ENCODE measurements around the gene ADGRD2.

ADGRD2 gene

DNA sequence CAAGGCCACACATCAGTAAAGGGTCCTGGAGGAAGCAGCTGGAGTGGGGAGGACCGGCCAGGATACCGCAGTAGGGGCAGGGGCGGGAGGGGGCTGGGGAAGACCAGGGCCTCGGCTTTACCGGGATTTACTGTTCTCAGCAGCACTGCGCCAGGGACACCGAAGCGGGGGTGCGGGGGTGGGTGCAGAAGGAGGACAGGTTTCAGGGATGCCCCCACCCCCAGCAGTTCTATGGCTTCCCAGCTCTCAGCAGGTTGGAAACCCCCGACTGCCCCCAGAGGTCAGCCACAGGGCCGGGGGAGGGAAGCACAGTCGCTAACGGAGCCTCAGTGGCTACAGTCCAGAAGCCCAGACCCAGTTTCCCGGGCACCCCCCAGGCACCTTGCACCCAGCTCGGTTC lies 35.7 kb downstream of the ADGRD2 start:
- TF ChIP-seq FOXP2 (optimal IDR thresholded peaks at IDR 0.05; ENCODE audit: borderline replicate concordance, extremely low read depth, extremely low read length, insufficient read depth) (no peak), POLR2AphosphoS5 (IDR thresholded peaks at IDR 0.05; ENCODE audit: low read depth, low read length) (no peak), SIN3A (IDR thresholded peaks at IDR 0.05; ENCODE audit: borderline replicate concordance, insufficient read depth, low read length) (no peak), TAF1 (IDR thresholded peaks at IDR 0.05; ENCODE audit: borderline replicate concordance, insufficient read depth, low read length) (no peak)
- TF ChIP-seq, protein P1, sequence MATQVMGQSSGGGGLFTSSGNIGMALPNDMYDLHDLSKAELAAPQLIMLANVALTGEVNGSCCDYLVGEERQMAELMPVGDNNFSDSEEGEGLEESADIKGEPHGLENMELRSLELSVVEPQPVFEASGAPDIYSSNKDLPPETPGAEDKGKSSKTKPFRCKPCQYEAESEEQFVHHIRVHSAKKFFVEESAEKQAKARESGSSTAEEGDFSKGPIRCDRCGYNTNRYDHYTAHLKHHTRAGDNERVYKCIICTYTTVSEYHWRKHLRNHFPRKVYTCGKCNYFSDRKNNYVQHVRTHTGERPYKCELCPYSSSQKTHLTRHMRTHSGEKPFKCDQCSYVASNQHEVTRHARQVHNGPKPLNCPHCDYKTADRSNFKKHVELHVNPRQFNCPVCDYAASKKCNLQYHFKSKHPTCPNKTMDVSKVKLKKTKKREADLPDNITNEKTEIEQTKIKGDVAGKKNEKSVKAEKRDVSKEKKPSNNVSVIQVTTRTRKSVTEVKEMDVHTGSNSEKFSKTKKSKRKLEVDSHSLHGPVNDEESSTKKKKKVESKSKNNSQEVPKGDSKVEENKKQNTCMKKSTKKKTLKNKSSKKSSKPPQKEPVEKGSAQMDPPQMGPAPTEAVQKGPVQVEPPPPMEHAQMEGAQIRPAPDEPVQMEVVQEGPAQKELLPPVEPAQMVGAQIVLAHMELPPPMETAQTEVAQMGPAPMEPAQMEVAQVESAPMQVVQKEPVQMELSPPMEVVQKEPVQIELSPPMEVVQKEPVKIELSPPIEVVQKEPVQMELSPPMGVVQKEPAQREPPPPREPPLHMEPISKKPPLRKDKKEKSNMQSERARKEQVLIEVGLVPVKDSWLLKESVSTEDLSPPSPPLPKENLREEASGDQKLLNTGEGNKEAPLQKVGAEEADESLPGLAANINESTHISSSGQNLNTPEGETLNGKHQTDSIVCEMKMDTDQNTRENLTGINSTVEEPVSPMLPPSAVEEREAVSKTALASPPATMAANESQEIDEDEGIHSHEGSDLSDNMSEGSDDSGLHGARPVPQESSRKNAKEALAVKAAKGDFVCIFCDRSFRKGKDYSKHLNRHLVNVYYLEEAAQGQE (IDR thresholded peaks at IDR 0.05; ENCODE audit: insufficient read depth in 1 of 2, low read depth in 2 of 2, low read length in 2 of 2), result no peak

DNA sequence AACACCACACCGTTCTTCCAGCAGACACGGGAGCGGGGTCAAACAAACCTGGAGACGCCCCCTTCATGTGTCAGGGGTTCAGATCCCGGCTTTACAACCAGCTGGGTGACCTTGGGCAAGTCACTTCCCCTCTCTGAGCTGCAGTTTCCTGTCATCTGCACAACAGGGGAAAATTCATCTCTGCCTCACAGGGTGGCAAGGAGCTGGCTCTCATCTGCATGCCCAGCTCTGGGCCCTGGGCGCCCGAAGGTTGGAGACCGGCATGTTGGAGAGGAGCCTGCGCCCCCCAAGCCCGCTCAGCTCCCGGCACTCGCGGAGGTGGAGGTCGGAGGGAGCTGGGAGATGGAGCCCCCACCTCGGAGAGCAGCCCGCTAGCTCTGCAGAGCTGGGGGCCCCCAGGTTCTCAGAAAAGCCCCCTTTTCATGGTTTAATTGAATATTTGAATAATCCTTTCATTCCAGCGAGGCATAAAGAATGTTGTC lies 36.6 kb downstream of the ADGRD2 start:
- no peak for TF ChIP-seq FOXP2 (optimal IDR thresholded peaks at IDR 0.05; ENCODE audit: borderline replicate concordance, extremely low read depth, extremely low read length, insufficient read depth)
- TF ChIP-seq TAF1 (IDR thresholded peaks at IDR 0.05; ENCODE audit: borderline replicate concordance, insufficient read depth, low read length), result no peak
- TF ChIP-seq POLR2AphosphoS5 (IDR thresholded peaks at IDR 0.05; ENCODE audit: low read depth, low read length), result no peak
- no peak for TF ChIP-seq SIN3A (IDR thresholded peaks at IDR 0.05; ENCODE audit: borderline replicate concordance, insufficient read depth, low read length)
- TF ChIP-seq, protein P1 (IDR thresholded peaks at IDR 0.05; ENCODE audit: insufficient read depth in 1 of 2, low read depth in 2 of 2, low read length in 2 of 2), result no peak

DNA sequence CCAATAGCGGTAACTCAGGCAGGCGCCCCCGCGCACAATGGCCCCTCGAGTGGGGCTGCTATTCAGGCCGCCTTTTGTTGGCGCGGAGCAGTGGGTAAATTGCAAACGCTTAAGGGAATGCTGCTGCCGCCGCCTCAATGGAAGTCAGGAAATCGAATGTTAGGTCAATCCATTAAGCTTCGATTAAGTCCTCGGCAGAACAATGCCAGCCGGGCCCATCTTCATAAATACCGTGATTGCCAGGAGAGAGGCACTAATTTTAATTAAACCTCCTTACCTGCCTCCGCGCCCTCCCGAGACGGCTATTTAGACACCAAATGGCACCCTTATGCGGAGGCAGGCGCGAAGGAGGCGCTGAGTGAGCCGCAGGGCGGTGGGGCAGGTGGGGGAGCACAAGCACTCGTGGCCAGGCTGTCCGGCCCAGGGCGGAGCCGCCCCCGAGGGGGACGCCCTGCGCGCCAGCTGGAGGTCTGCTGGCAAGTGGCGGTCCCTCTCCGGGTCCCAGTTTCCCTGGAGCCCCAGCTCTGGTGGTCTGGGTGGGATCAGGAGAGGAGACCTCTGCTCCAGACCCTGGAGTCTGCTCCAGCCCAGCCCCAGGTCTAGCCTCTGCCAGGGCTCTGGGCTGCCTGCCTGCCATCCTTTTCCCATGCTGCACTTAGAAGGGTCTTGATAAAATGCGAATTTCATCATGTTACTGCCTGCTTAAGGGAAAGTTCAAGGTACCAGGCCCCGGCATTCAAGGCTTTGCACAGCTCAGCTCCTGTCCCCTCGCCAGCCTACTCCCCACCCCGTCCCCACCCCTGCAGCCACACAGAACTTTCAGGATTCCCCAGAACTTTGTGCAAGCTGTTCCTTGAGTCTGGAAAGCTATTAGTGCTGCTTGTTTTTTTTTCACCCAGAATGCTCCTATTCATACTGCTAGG lies 37.3 kb downstream of the ADGRD2 start:
- TF ChIP-seq, protein P1 (IDR thresholded peaks at IDR 0.05; ENCODE audit: insufficient read depth in 1 of 2, low read depth in 2 of 2, low read length in 2 of 2), result no peak
- TF ChIP-seq SIN3A (IDR thresholded peaks at IDR 0.05; ENCODE audit: borderline replicate concordance, insufficient read depth, low read length), result no peak
- TF ChIP-seq TAF1 (IDR thresholded peaks at IDR 0.05; ENCODE audit: borderline replicate concordance, insufficient read depth, low read length), result no peak
- no peak for TF ChIP-seq FOXP2 (optimal IDR thresholded peaks at IDR 0.05; ENCODE audit: borderline replicate concordance, extremely low read depth, extremely low read length, insufficient read depth)
- no peak for TF ChIP-seq POLR2AphosphoS5 (IDR thresholded peaks at IDR 0.05; ENCODE audit: low read depth, low read length)

DNA sequence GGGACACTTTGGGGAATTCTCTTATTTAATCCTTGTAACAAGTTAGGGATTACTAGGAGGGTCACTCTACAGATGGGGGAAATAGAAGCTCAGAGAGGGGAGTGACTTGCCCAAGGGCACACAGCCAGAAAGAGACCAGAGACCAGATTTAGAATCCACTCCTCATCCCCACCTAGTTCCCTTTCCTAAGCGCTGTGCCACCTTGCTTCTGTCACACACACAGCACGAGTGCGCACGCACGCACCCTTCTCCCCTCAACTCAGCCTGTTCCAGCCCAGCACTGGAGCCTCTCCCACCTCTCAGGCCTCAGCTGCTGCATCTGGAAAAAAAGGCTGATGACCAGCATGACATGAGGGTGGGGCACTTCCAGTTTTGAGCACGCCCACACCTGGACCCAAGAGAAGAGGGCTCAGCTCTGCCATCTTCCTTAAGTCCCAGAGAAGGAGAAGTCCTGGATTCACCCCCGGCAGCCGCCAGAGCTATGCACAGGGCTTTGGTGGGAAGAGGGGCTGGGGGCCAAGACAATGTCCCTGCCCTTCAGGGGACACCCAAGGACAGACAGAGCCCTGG lies 38.5 kb downstream of the ADGRD2 start:
- TF ChIP-seq POLR2AphosphoS5 (IDR thresholded peaks at IDR 0.05; ENCODE audit: low read depth, low read length), result no peak
- TF ChIP-seq FOXP2 (optimal IDR thresholded peaks at IDR 0.05; ENCODE audit: borderline replicate concordance, extremely low read depth, extremely low read length, insufficient read depth), result no peak
- TF ChIP-seq, protein P1 (IDR thresholded peaks at IDR 0.05; ENCODE audit: insufficient read depth in 1 of 2, low read depth in 2 of 2, low read length in 2 of 2), result no peak
- TF ChIP-seq SIN3A (IDR thresholded peaks at IDR 0.05; ENCODE audit: borderline replicate concordance, insufficient read depth, low read length), result no peak
- TF ChIP-seq TAF1 (IDR thresholded peaks at IDR 0.05; ENCODE audit: borderline replicate concordance, insufficient read depth, low read length), result no peak

All from PFSK-1 (cell line).